Measurements from ENCODE around the gene PBX3.

DNA sequence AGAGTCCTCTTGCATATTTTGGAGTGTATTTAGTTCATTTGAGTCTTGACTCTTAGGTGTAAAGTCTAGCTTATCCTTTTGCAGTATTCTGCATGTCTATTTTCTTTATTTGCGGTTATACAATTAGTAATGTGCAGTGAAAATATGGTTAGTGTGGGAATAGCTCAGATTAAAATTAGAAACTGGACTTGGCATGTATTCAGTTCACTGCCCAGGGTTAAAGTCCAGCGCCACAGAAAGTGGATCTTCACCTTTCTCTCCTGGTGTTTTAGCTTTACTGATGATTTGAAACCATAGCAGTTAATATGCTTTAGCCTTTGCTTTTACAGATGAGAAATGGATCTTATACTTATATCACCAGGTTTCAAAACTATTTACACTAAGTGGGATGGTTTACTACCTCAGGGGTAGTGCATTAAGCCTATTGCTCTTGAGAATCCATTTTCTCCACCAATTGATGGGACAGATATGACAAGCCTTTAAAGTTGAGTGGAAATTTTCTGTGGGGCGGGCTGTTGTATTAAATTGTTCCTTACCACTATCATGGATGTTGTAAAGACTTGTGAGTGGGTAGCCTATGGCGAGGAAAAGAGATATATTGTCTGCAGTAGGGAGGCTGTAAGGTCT lies 48.9 kb downstream of the PBX3 start:
- TF ChIP-seq, protein P1, sequence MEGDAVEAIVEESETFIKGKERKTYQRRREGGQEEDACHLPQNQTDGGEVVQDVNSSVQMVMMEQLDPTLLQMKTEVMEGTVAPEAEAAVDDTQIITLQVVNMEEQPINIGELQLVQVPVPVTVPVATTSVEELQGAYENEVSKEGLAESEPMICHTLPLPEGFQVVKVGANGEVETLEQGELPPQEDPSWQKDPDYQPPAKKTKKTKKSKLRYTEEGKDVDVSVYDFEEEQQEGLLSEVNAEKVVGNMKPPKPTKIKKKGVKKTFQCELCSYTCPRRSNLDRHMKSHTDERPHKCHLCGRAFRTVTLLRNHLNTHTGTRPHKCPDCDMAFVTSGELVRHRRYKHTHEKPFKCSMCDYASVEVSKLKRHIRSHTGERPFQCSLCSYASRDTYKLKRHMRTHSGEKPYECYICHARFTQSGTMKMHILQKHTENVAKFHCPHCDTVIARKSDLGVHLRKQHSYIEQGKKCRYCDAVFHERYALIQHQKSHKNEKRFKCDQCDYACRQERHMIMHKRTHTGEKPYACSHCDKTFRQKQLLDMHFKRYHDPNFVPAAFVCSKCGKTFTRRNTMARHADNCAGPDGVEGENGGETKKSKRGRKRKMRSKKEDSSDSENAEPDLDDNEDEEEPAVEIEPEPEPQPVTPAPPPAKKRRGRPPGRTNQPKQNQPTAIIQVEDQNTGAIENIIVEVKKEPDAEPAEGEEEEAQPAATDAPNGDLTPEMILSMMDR (conservative IDR thresholded peaks at IDR 0.05; ENCODE audit: low read length): no peak
- TF ChIP-seq EZH2phosphoT487 (IDR thresholded peaks at IDR 0.05; ENCODE audit: borderline replicate concordance): no peak
